Measurements from ENCODE around the gene VN1R5. TPM values are rescaled to one million over a fixed set of nuclear protein-coding genes. Genes with fewer than 3 reads are reported as not detected.

The VN1R5 gene
- total RNA-seq, 1 donor from 2014 or later, result not detected

- no peaks in the 10 kb centered on the region for H3K4me1 ChIP-seq
- intact Hi-C loops (cut with DNase I), result no loop called here
- TF ChIP-seq POLR2A (IDR thresholded peaks at IDR 0.05), result no peak
- no peak for TF ChIP-seq CTCF (IDR thresholded peaks at IDR 0.05)
- TF ChIP-seq POLR2AphosphoS5 (IDR thresholded peaks at IDR 0.05; ENCODE audit: insufficient read depth in 1 of 2, low read depth in 1 of 2), result no peak
- peaks cover 0 to 14% of the 10 kb centered on the region in 2 donors for H3K36me3 ChIP-seq
- H3K27me3 ChIP-seq, result no peaks in the 10 kb centered on the region
- H3K27ac ChIP-seq, result no peak overlapping the region
- no peak overlapping the region for H3K4me3 ChIP-seq
- DNase-seq (ENCODE audit: extremely low spot score in 2 of 2), result no peak
- no peaks in the 10 kb centered on the region for H3K9me3 ChIP-seq
Measured at GRCh38 chr1:247295746-247296145, 39.9 kb downstream of the VN1R5 start.

- peaks cover 0 to 23% of the 10 kb centered on the region in 2 donors for H3K36me3 ChIP-seq
- no peak overlapping the region for H3K27ac ChIP-seq
- intact Hi-C loops (cut with DNase I), result no loop called here
- no peaks in the 10 kb centered on the region for H3K27me3 ChIP-seq
- H3K9me3 ChIP-seq, result no peaks in the 10 kb centered on the region
- no peak overlapping the region for H3K4me3 ChIP-seq
- DNase-seq (ENCODE audit: extremely low spot score in 2 of 2), result no peak
- H3K4me1 ChIP-seq, result no peaks in the 10 kb centered on the region
- TF ChIP-seq POLR2A (IDR thresholded peaks at IDR 0.05) (no peak), POLR2AphosphoS5 (IDR thresholded peaks at IDR 0.05; ENCODE audit: insufficient read depth in 1 of 2, low read depth in 1 of 2) (no peak), CTCF (IDR thresholded peaks at IDR 0.05) (no peak)
Measured at GRCh38 chr1:247296599-247297180, 40.8 kb downstream of the VN1R5 start.

- DNase-seq (ENCODE audit: extremely low spot score in 2 of 2), result no peak
- Histone ChIP-seq H3K4me3 (no peak overlapping the region), H3K9me3 (no peaks in the 10 kb centered on the region), H3K27me3 (no peaks in the 10 kb centered on the region), H3K4me1 (no peaks in the 10 kb centered on the region), H3K36me3 (peaks cover 0 to 23% of the 10 kb centered on the region in 2 donors), H3K27ac (no peak overlapping the region)
- no peak for TF ChIP-seq POLR2A (IDR thresholded peaks at IDR 0.05)
- no peak for TF ChIP-seq POLR2AphosphoS5 (IDR thresholded peaks at IDR 0.05; ENCODE audit: insufficient read depth in 1 of 2, low read depth in 1 of 2)
- no peak for TF ChIP-seq CTCF (IDR thresholded peaks at IDR 0.05)
- intact Hi-C loops (cut with DNase I), result no loop called here
Measured at GRCh38 chr1:247297263-247298123, 41.6 kb downstream of the VN1R5 start.

- Histone ChIP-seq H3K36me3 (peaks cover 0 to 27% of the 10 kb centered on the region in 2 donors), H3K27me3 (no peaks in the 10 kb centered on the region), H3K4me3 (no peak overlapping the region), H3K4me1 (no peaks in the 10 kb centered on the region), H3K27ac (no peak overlapping the region), H3K9me3 (no peaks in the 10 kb centered on the region)
- DNase-seq (ENCODE audit: extremely low spot score in 2 of 2), result no peak
- intact Hi-C loops (cut with DNase I), result no loop called here
- TF ChIP-seq POLR2AphosphoS5 (IDR thresholded peaks at IDR 0.05; ENCODE audit: insufficient read depth in 1 of 2, low read depth in 1 of 2) (no peak), POLR2A (IDR thresholded peaks at IDR 0.05) (no peak), CTCF (IDR thresholded peaks at IDR 0.05) (no peak)
Measured at GRCh38 chr1:247298124-247298481, 42.2 kb downstream of the VN1R5 start.

- DNase-seq (ENCODE audit: extremely low spot score in 2 of 2), result no peak
- intact Hi-C loops (cut with DNase I), result no loop called here
- Histone ChIP-seq H3K9me3 (no peaks in the 10 kb centered on the region), H3K4me3 (no peak overlapping the region), H3K27me3 (no peaks in the 10 kb centered on the region), H3K27ac (no peak overlapping the region), H3K4me1 (no peaks in the 10 kb centered on the region), H3K36me3 (peaks cover 0 to 33% of the 10 kb centered on the region in 2 donors)
- TF ChIP-seq POLR2A (IDR thresholded peaks at IDR 0.05) (no peak), CTCF (IDR thresholded peaks at IDR 0.05) (no peak), POLR2AphosphoS5 (IDR thresholded peaks at IDR 0.05; ENCODE audit: insufficient read depth in 1 of 2, low read depth in 1 of 2) (no peak)
Measured at GRCh38 chr1:247298701-247299100, 42.8 kb downstream of the VN1R5 start.
